Body of pancreas (tissue), 4 donors: ENCODE results near the gene FNIP1. TPM values are rescaled to one million over a fixed set of nuclear protein-coding genes. Genes with fewer than 3 reads are reported as not detected.

Experiments used
- ATAC-seq: fragments of 150-250 bp; one replicate; pipeline ENCODE4 v1.9.1; 2016
- DNase-seq, 4 donors: peaks; one replicate each; pipeline ENCODE4 v3.0.0-alpha.2; 2019
- H3K27ac ChIP-seq, 4 donors: fragments of 200-600 bp; sonication (generic); 1 replicate in 3 of 4; 2 replicates in 1 of 4; pipeline versions ENCODE4 v1.5.1 to v1.6.1; 2016 to 2019; ENCODE audit warnings: mild to moderate bottlenecking in 1 of 4, mixed read lengths in 1 of 4, moderate library complexity in 1 of 4
- H3K27me3 ChIP-seq, 2 donors: fragments of 200-600 bp; sonication (generic); one replicate each; pipeline ENCODE4 v1.6.0; 2016; ENCODE audit warnings: mild to moderate bottlenecking in 1 of 2
- H3K36me3 ChIP-seq, 2 donors: fragments of 200-600 bp; sonication (generic); replicated peaks in 1 of 2; 2 replicates each; pipeline ENCODE4 v1.5.1; 2016; ENCODE audit warnings: low read depth in 2 of 2; ENCODE audit not compliant: insufficient read depth in 1 of 2
- H3K4me1 ChIP-seq: fragments of 200-600 bp; sonication (generic); one replicate; pipeline ENCODE4 v1.6.0; 2016
- H3K4me3 ChIP-seq, 2 donors: fragments of 200-600 bp; sonication (generic); 1 replicate in 1 of 2; 2 replicates in 1 of 2; pipeline ENCODE4 v1.5.1; 2016 to 2019
- H3K9me3 ChIP-seq, 3 donors: fragments of 200-600 bp; sonication (generic); 1 replicate in 2 of 3; 2 replicates in 1 of 3; pipeline ENCODE4 v1.5.1; 2016
- POLR2A ChIP-seq, 3 donors: fragments of 450-650 bp; IDR thresholded peaks; one replicate each; pipeline ENCODE4 v1.6.1; 2016; ENCODE audit warnings: antibody characterized with exemption in 3 of 3, mild to moderate bottlenecking in 2 of 3
- WGBS, 2 donors: methylation state at CpG; one replicate each; pipeline ENCODE4 v1.1.5; 2017; 5-methylcytosine and 5-hydroxymethylcytosine counted together
- intact Hi-C: fragments of 100-400 bp; cut with DNase I; formaldehyde crosslinking; loops from one replicate; pipeline ENCODE4 v1.15.1; 2023
- total RNA-seq, 2 donors: library from RNA; depleted of rRNA; stranded (reverse); fragments of >200 nt; gene quantifications; one replicate each; pipeline ENCODE4 v1.1.0, GENCODE V29; 2016
- TF ChIP-seq, protein P1 (sequence below), 7 experiments: fragments of 450-650 bp in 4 of 7; fragments of 200-600 bp in 3 of 7; sonication (generic) in 3 of 7; IDR thresholded peaks; one replicate each; pipeline ENCODE4 v1.5.1; 2016 to 2019; ENCODE audit warnings: antibody characterized with exemption in 7 of 7

Gene FNIP1
- total RNA-seq, 2 donors from 2014 or later, result 20.5 to 35.9 TPM

DNA sequence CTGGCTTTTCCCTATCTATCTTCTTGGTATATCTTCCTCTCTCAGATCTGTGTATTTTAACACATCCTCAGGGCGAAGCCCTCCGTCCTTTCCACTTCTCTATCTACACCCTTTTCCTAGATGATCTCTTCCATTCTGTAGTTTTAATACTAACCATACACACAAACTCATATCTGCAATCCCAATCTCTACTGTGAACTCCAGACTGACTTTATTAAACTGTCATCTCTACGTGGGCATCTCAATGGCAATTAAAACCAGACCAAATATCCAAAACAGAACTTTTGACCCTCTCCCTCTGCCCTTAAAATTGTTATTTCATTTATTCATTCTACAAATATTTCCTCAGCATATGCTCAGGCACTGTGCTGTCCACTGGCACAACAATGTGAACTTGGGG is 7.1 kb downstream of the FNIP1 start:
- Histone ChIP-seq H3K4me1 (peaks cover 51% of the 10 kb centered on the region), H3K4me3 (no peak overlapping the region), H3K27ac (no peak overlapping the region), H3K27me3 (no peaks in the 10 kb centered on the region), H3K9me3 (no peaks in the 10 kb centered on the region), H3K36me3 (no peaks in the 10 kb centered on the region)
- intact Hi-C loops, result no loop called here
- DNase-seq, result no peak
- 83 to 86% methylated on average over 3 of the region's 3 CpGs for WGBS, 2 donors
- TF ChIP-seq, protein P1, sequence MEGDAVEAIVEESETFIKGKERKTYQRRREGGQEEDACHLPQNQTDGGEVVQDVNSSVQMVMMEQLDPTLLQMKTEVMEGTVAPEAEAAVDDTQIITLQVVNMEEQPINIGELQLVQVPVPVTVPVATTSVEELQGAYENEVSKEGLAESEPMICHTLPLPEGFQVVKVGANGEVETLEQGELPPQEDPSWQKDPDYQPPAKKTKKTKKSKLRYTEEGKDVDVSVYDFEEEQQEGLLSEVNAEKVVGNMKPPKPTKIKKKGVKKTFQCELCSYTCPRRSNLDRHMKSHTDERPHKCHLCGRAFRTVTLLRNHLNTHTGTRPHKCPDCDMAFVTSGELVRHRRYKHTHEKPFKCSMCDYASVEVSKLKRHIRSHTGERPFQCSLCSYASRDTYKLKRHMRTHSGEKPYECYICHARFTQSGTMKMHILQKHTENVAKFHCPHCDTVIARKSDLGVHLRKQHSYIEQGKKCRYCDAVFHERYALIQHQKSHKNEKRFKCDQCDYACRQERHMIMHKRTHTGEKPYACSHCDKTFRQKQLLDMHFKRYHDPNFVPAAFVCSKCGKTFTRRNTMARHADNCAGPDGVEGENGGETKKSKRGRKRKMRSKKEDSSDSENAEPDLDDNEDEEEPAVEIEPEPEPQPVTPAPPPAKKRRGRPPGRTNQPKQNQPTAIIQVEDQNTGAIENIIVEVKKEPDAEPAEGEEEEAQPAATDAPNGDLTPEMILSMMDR (IDR thresholded peaks at IDR 0.05), result no peak
- no peak for TF ChIP-seq POLR2A (IDR thresholded peaks at IDR 0.05)
- no peak for ATAC-seq

DNA sequence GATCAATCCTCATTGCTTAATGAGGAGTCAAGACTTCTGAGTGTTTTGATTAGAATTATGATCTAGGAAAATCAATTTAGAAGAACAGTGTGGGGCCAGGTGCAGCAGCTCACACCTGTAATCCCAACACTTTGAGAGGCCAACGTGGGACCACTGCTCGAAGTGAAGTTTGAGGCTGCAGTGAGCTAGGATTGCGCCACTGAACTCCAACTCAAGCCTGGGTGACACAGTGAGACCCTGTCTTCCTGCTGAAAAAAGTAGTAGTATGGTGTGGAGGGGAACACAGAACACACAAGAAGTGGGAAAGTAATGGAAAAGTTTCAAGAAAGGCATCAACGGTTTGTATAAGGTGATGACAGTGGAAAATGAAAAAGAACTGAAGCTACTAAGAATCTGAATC is 9.1 kb downstream of the FNIP1 start:
- no peaks in the 10 kb centered on the region for H3K36me3 ChIP-seq
- DNase-seq (no peak), ATAC-seq (no peak)
- TF ChIP-seq, protein P1 (IDR thresholded peaks at IDR 0.05), result no peak
- H3K27me3 ChIP-seq, result no peaks in the 10 kb centered on the region
- intact Hi-C loops, result no loop called here
- H3K4me3 ChIP-seq, result no peak overlapping the region
- H3K4me1 ChIP-seq, result peaks cover 37% of the 10 kb centered on the region
- no peaks in the 10 kb centered on the region for H3K9me3 ChIP-seq
- WGBS, 2 donors, result 45 to 48% methylated on average over 4 of the region's 4 CpGs
- H3K27ac ChIP-seq, result no peak overlapping the region

DNA sequence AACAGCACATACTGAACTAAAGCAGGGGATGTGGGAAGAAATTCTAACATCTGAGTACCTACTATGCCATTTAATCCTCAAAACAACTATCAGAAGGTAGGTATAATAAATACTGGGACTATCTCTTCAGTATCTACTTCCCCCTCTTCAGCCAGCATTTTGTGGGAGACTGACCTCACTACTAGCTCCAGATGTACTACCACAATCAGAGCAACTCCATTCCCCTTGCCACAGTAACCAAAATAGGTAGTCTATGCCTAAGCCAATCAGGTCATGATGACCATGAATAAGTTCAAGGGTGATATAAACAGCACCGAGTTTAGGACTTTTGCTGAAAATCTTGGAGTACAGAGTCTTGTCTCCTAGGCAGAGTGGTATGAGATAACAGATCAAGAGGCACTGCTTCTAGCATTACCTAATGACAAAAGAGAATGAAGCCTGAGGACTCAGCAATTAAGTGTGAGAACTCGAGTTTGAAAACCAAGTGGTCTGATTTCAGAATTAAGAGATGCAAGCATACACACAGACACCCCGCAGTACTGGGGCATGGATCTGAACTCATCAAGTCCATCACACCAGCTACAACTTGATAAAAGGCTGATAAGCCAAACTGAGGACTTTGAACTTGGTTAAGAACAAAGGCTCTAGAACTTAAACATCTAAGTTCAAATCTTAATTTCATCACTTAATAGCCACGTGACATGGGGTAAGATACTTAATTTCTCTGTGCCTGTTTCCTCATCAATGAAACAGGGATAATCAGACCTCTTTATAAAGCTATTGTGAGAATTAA is 9.7 kb downstream of the FNIP1 start:
- intact Hi-C loops, result no loop called here
- Histone ChIP-seq H3K4me1 (peaks cover 34% of the 10 kb centered on the region), H3K27ac (no peak overlapping the region), H3K9me3 (no peaks in the 10 kb centered on the region), H3K27me3 (no peaks in the 10 kb centered on the region), H3K4me3 (no peak overlapping the region), H3K36me3 (no peaks in the 10 kb centered on the region)
- WGBS, 2 donors, result 43 to 59% methylated on average over 4 of the region's 4 CpGs
- DNase-seq (no peak), ATAC-seq (no peak)
- no peak for TF ChIP-seq POLR2A (IDR thresholded peaks at IDR 0.05)
- TF ChIP-seq, protein P1 (IDR thresholded peaks at IDR 0.05), result no peak

GRCh38 chr5:131786036-131786435 is 10.8 kb downstream of the FNIP1 start:
- WGBS, 2 donors, result 86 to 95% methylated on average over 1 of the region's 1 CpG
- H3K27me3 ChIP-seq, result no peaks in the 10 kb centered on the region
- H3K4me1 ChIP-seq, result peaks cover 32% of the 10 kb centered on the region
- DNase-seq (no peak), ATAC-seq (no peak)
- H3K36me3 ChIP-seq, result no peaks in the 10 kb centered on the region
- H3K27ac ChIP-seq, result no peak overlapping the region
- TF ChIP-seq POLR2A (IDR thresholded peaks at IDR 0.05), result no peak
- TF ChIP-seq, protein P1 (IDR thresholded peaks at IDR 0.05), result no peak
- H3K4me3 ChIP-seq, result no peak overlapping the region
- intact Hi-C loops, result no loop called here
- H3K9me3 ChIP-seq, result no peaks in the 10 kb centered on the region

DNA sequence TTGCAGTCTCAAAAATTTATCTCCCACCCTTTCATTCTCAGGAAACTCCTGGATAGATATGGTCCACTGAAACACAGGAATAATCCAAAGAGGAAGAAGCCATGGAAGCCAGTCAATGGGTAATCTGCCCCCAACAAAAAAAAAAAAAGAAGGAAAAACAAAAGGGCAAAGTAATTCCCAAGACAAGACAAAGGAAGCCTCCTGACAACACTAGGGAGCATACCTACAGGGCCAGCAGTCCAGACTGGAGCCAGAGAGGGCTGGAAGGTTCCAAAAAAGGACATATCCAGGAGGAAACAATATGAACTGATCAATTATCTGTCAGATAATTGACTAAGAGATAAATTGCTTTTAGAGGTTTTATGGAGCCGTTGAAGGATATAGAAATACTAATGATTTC is 12.9 kb downstream of the FNIP1 start:
- DNase-seq (no peak), ATAC-seq (no peak)
- Histone ChIP-seq H3K27me3 (no peaks in the 10 kb centered on the region), H3K36me3 (no peaks in the 10 kb centered on the region), H3K4me1 (peaks cover 26% of the 10 kb centered on the region), H3K9me3 (no peaks in the 10 kb centered on the region), H3K4me3 (no peak overlapping the region), H3K27ac (no peak overlapping the region)
- TF ChIP-seq POLR2A (IDR thresholded peaks at IDR 0.05), result no peak
- 73 to 80% methylated on average over 1 of the region's 1 CpG for WGBS, 2 donors
- intact Hi-C loops, result no loop called here
